ENCODE results near the gene AQP6.

AQP6 gene

DNA sequence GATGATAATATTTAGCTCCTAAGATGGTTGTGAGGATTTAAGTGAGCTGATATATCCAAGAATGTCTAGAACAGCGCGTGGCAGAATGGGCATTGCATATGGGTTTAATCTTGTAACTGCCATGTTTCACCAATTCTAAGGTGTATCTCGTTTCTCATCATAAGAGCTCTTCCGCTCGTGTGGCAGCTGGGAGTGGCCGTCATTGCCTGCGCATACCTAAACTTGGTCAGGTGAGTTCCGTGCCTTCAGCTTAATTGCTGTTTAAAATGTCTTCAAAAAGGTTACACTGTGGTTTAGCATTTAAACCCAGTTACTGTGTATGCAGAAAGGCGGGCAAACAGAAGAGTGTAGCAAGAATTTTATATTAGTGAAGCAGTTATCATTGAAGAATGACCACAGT lies 26.7 kb upstream of the AQP6 start:
- POLR2A ChIA-PET (ENCODE audit: low non-redundant PET), result no interaction called here
- CTCF ChIA-PET, result interaction anchor here (0.6 to 1.6 kb wide), 14 partner anchors 8 to 258 kb away, joined by 3 to 12 read pairs (median 4); no protein-coding TSS in a partner anchor
- TF ChIP-seq, protein P1, sequence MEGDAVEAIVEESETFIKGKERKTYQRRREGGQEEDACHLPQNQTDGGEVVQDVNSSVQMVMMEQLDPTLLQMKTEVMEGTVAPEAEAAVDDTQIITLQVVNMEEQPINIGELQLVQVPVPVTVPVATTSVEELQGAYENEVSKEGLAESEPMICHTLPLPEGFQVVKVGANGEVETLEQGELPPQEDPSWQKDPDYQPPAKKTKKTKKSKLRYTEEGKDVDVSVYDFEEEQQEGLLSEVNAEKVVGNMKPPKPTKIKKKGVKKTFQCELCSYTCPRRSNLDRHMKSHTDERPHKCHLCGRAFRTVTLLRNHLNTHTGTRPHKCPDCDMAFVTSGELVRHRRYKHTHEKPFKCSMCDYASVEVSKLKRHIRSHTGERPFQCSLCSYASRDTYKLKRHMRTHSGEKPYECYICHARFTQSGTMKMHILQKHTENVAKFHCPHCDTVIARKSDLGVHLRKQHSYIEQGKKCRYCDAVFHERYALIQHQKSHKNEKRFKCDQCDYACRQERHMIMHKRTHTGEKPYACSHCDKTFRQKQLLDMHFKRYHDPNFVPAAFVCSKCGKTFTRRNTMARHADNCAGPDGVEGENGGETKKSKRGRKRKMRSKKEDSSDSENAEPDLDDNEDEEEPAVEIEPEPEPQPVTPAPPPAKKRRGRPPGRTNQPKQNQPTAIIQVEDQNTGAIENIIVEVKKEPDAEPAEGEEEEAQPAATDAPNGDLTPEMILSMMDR (conservative IDR thresholded peaks at IDR 0.05; ENCODE audit: low read depth), result no peak
- DNase-seq (ENCODE audit: low spot score), result no peak
- H3K27ac ChIP-seq, result no peak overlapping the region

- DNase-seq (ENCODE audit: low spot score), result no peak
- TF ChIP-seq, protein P1 (conservative IDR thresholded peaks at IDR 0.05; ENCODE audit: low read depth), result no peak
- H3K27ac ChIP-seq, result no peak overlapping the region
- ChIA-PET CTCF (interaction anchor here (0.6 to 1.6 kb wide), 12 partner anchors 7 to 328 kb away, joined by 3 to 12 read pairs (median 4); no protein-coding TSS in a partner anchor), POLR2A (ENCODE audit: low non-redundant PET) (no interaction called here)
Measured at GRCh38 chr12:49946497-49946896, 26.2 kb upstream of the AQP6 start.

GRCh38 chr12:49947593-49948226 lies 25.0 kb upstream of the AQP6 start:
- no peak for DNase-seq (ENCODE audit: low spot score)
- ChIA-PET POLR2A (ENCODE audit: low non-redundant PET) (interaction anchor here (0.7 kb wide), 1 partner anchor 19 kb away, joined by 7 read pairs; no protein-coding TSS in a partner anchor), CTCF (interaction anchor here (0.6 kb wide), 1 partner anchor 993 kb away, joined by 3 read pairs; no protein-coding TSS in a partner anchor)
- TF ChIP-seq, protein P1 (conservative IDR thresholded peaks at IDR 0.05; ENCODE audit: low read depth), result no peak
- no peak overlapping the region for H3K27ac ChIP-seq

GRCh38 chr12:49948866-49949845 lies 23.6 kb upstream of the AQP6 start:
- no peak overlapping the region for H3K27ac ChIP-seq
- TF ChIP-seq, protein P1 (conservative IDR thresholded peaks at IDR 0.05; ENCODE audit: low read depth), result no peak
- ChIA-PET POLR2A (ENCODE audit: low non-redundant PET) (no interaction called here), CTCF (interaction anchor here (1.0 kb wide), 1 partner anchor 82 kb away, joined by 4 read pairs; no protein-coding TSS in a partner anchor)
- no peak for DNase-seq (ENCODE audit: low spot score)

DNA sequence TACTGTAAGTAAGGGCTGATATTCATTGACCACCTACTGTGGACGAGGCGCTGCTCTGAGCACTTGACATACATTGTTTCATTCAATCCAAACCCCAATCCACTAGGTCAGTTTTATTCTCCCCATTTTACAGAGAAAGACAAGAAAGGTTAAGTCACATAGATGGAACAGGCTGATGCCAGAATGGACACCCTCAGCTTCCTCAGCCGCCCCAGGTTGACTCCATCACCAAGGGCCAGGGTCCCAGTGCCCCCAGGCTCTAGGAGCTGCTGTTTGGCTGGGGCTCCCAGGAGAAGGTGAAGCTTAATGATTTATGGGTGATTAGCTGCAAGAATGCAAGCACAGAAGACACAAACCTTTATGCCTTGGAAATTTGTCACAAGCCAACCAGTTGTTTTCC lies 22.9 kb upstream of the AQP6 start:
- TF ChIP-seq, protein P1 (conservative IDR thresholded peaks at IDR 0.05; ENCODE audit: low read depth), result no peak
- no peak overlapping the region for H3K27ac ChIP-seq
- DNase-seq (ENCODE audit: low spot score), result no peak
- ChIA-PET CTCF (interaction anchor here (1.0 to 1.1 kb wide), 2 partner anchors 82 to 120 kb away, joined by 3 to 4 read pairs; no protein-coding TSS in a partner anchor), POLR2A (ENCODE audit: low non-redundant PET) (no interaction called here)
